HG03571 (cell line): ENCODE data around the gene DISP3.

Source experiments
- ATAC-seq: cut with Tn5 transposase; IDR thresholded peaks from one replicate; pipeline ENCODE4 v1.9.1; 2021; ENCODE audit not compliant: unreplicated experiment

Gene DISP3

GRCh38 chr1:11505591-11506538 lies 26.9 kb downstream of the DISP3 start:
- no peak for ATAC-seq

- no peak for ATAC-seq
Measured at GRCh38 chr1:11507309-11507708, 28.4 kb downstream of the DISP3 start.

- no peak for ATAC-seq
Measured at GRCh38 chr1:11513681-11514080, 34.7 kb downstream of the DISP3 start.

- ATAC-seq: no peak
Measured at GRCh38 chr1:11514366-11514765, 35.4 kb downstream of the DISP3 start.

- ATAC-seq: no peak
Measured at GRCh38 chr1:11515368-11516300, 36.7 kb downstream of the DISP3 start.

- ATAC-seq: no peak
Measured at GRCh38 chr1:11516961-11517635, 38.1 kb downstream of the DISP3 start.

GRCh38 chr1:11518016-11518701 lies 39.2 kb downstream of the DISP3 start:
- no peak for ATAC-seq

GRCh38 chr1:11518791-11519628 lies 40.1 kb downstream of the DISP3 start:
- no peak for ATAC-seq

GRCh38 chr1:11519629-11520031 lies 40.7 kb downstream of the DISP3 start:
- ATAC-seq: no peak

- no peak for ATAC-seq
Measured at GRCh38 chr1:11520531-11521233, 41.7 kb downstream of the DISP3 start.

- no peak for ATAC-seq
Measured at GRCh38 chr1:11521582-11522399, 42.8 kb downstream of the DISP3 start.

GRCh38 chr1:11522400-11523235 lies 43.7 kb downstream of the DISP3 start:
- ATAC-seq: no peak

- no peak for ATAC-seq
Measured at GRCh38 chr1:11523261-11523660, 44.3 kb downstream of the DISP3 start.

GRCh38 chr1:11523746-11524464 lies 45.0 kb downstream of the DISP3 start:
- no peak for ATAC-seq

- no peak for ATAC-seq
Measured at GRCh38 chr1:11524465-11525150, 45.7 kb downstream of the DISP3 start.

- ATAC-seq: no peak
Measured at GRCh38 chr1:11525151-11525505, 46.2 kb downstream of the DISP3 start.
